ENCODE data around the gene CCDC86. TPM values are rescaled to one million over a fixed set of nuclear protein-coding genes. Genes with fewer than 3 reads are reported as not detected.
A peak's percentile ranks its signal among the peaks of the same experiment; 100 is the strongest.

Gene CCDC86
- total and polyA plus RNA-seq, 9 of the 15 experiments (the other 6 are each of a cell fraction or from before 2014, with no cell fraction given) = 4.6 to 102 (median 25.2) TPM

DNA sequence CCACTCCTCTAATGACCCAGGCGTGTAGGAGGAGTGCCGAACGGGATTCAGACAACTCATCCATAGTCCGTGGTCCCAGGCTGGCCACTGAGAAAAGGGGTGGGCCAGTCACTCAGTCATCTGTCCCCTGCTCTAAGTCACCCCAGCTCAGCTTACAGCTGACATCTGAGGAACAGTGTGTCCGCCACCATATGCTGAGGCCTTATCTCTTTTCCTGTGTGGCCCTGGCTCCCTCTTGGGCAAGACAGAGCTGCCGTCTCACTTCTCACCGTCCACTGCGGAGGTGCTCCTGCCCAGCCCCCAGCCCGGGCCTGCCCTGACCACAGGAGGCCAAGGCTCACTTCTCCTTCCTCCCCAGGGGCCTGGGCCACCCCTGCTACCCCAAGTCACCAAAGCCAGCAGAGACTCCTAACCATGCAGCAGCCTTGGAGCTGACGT is 6.8 kb downstream of the CCDC86 start (continued):
- no peak for TF ChIP-seq RFX5 (IDR thresholded peaks at IDR 0.05; ENCODE audit: low read depth, low read length)
- TF ChIP-seq, protein P1, sequence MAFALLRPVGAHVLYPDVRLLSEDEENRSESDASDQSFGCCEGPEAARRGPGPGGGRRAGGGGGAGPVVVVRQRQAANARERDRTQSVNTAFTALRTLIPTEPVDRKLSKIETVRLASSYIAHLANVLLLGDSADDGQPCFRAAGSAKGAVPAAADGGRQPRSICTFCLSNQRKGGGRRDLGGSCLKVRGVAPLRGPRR (CRISPR knock-in tag; IDR thresholded peaks at IDR 0.05) = no peak
- TF ChIP-seq ZNF174 (CRISPR knock-in tag; IDR thresholded peaks at IDR 0.05) = no peak
- peak; percentile 31; the same call in 1 of the 2 replicates for TF ChIP-seq SMARCA4 (IDR thresholded peaks at IDR 0.05)
- no peak for TF ChIP-seq ZNF586 (CRISPR knock-in tag; conservative IDR thresholded peaks at IDR 0.05)
- no peak for TF ChIP-seq ZNF124 (CRISPR knock-in tag; IDR thresholded peaks at IDR 0.05)
- TF ChIP-seq IRF2 (CRISPR knock-in tag; IDR thresholded peaks at IDR 0.05) = no peak
- no peak for TF ChIP-seq ZNF707 (CRISPR knock-in tag; conservative IDR thresholded peaks at IDR 0.05)
- no peak for TF ChIP-seq ZNF764 (CRISPR knock-in tag; IDR thresholded peaks at IDR 0.05; ENCODE audit: low read depth)
- no peak for TF ChIP-seq PRPF4 (IDR thresholded peaks at IDR 0.05; ENCODE audit: insufficient read depth, low read depth, low read length, poor library complexity, severe bottlenecking)
- TF ChIP-seq, protein P2, sequence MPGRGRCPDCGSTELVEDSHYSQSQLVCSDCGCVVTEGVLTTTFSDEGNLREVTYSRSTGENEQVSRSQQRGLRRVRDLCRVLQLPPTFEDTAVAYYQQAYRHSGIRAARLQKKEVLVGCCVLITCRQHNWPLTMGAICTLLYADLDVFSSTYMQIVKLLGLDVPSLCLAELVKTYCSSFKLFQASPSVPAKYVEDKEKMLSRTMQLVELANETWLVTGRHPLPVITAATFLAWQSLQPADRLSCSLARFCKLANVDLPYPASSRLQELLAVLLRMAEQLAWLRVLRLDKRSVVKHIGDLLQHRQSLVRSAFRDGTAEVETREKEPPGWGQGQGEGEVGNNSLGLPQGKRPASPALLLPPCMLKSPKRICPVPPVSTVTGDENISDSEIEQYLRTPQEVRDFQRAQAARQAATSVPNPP (IDR thresholded peaks at IDR 0.05; ENCODE audit: borderline replicate concordance, insufficient read depth, insufficient read length) = no peak
- TF ChIP-seq SRSF7 (optimal IDR thresholded peaks at IDR 0.05; ENCODE audit: low read depth, low read length) = no peak
- TF ChIP-seq ZNF232 (CRISPR knock-in tag; IDR thresholded peaks at IDR 0.05) = no peak
- no peak for TF ChIP-seq HLTF (IDR thresholded peaks at IDR 0.05)
- TF ChIP-seq, protein P3, sequence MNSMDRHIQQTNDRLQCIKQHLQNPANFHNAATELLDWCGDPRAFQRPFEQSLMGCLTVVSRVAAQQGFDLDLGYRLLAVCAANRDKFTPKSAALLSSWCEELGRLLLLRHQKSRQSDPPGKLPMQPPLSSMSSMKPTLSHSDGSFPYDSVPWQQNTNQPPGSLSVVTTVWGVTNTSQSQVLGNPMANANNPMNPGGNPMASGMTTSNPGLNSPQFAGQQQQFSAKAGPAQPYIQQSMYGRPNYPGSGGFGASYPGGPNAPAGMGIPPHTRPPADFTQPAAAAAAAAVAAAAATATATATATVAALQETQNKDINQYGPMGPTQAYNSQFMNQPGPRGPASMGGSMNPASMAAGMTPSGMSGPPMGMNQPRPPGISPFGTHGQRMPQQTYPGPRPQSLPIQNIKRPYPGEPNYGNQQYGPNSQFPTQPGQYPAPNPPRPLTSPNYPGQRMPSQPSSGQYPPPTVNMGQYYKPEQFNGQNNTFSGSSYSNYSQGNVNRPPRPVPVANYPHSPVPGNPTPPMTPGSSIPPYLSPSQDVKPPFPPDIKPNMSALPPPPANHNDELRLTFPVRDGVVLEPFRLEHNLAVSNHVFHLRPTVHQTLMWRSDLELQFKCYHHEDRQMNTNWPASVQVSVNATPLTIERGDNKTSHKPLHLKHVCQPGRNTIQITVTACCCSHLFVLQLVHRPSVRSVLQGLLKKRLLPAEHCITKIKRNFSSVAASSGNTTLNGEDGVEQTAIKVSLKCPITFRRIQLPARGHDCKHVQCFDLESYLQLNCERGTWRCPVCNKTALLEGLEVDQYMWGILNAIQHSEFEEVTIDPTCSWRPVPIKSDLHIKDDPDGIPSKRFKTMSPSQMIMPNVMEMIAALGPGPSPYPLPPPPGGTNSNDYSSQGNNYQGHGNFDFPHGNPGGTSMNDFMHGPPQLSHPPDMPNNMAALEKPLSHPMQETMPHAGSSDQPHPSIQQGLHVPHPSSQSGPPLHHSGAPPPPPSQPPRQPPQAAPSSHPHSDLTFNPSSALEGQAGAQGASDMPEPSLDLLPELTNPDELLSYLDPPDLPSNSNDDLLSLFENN (IDR thresholded peaks at IDR 0.05; ENCODE audit: low read depth in 2 of 2, low read length in 2 of 2) = 0 out of 4 replicates have a peak, but pooled peaks of 1 of the 2 experiments have one; percentile 54
- TF ChIP-seq KDM1A (IDR thresholded peaks at IDR 0.05) = no peak
- peak; percentile 71 for TF ChIP-seq CBFA2T3 (IDR thresholded peaks at IDR 0.05)
- no peak for TF ChIP-seq HNRNPUL1 (IDR thresholded peaks at IDR 0.05; ENCODE audit: low read length)
- TF ChIP-seq, protein P4, sequence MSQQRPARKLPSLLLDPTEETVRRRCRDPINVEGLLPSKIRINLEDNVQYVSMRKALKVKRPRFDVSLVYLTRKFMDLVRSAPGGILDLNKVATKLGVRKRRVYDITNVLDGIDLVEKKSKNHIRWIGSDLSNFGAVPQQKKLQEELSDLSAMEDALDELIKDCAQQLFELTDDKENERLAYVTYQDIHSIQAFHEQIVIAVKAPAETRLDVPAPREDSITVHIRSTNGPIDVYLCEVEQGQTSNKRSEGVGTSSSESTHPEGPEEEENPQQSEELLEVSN (IDR thresholded peaks at IDR 0.05; ENCODE audit: borderline replicate concordance in 1 of 2, extremely low read depth in 1 of 2, insufficient read depth in 1 of 2, insufficient read length in 1 of 2, low read depth in 1 of 2, low read length in 1 of 2, poor library complexity in 1 of 2, severe bottlenecking in 1 of 2) = no peak
- no peak for TF ChIP-seq ZFPM2 (CRISPR knock-in tag; IDR thresholded peaks at IDR 0.05)
